Ishikawa (cell line): ENCODE data around the gene FOXN3.

Experiments used
- CEBPB ChIP-seq: IDR thresholded peaks from 2 replicates; pipeline ENCODE4 v1.6.1; 2012
- CREB1 ChIP-seq: IDR thresholded peaks from 2 replicates; pipeline ENCODE4 v1.6.1; 2012; ENCODE audit warnings: low read depth
- EGR1 ChIP-seq: IDR thresholded peaks from 2 replicates; pipeline ENCODE4 v1.6.1; 2012
- EP300 ChIP-seq: IDR thresholded peaks from 2 replicates; pipeline ENCODE4 v1.6.1; 2012; ENCODE audit warnings: borderline replicate concordance
- NFIC ChIP-seq: IDR thresholded peaks from 2 replicates; pipeline ENCODE4 v1.6.1; 2012
- RAD21 ChIP-seq: IDR thresholded peaks from 2 replicates; pipeline ENCODE4 v1.6.1; 2012; ENCODE audit warnings: low read depth
- TAF1 ChIP-seq: IDR thresholded peaks from 2 replicates; pipeline ENCODE4 v1.6.1; 2012; ENCODE audit warnings: low read depth, mild to moderate bottlenecking
- TCF12 ChIP-seq: IDR thresholded peaks from 2 replicates; pipeline ENCODE4 v1.6.1; 2012; ENCODE audit warnings: low read depth
- TEAD4 ChIP-seq: IDR thresholded peaks from 2 replicates; pipeline ENCODE4 v1.6.1; 2012
- YY1 ChIP-seq: IDR thresholded peaks from 2 replicates; pipeline ENCODE4 v1.6.1; 2012; ENCODE audit warnings: low read depth
- TF ChIP-seq, protein P1 (sequence below): IDR thresholded peaks from 2 replicates; pipeline ENCODE4 v1.6.1; 2012; ENCODE audit warnings: low read depth, mild to moderate bottlenecking
- TF ChIP-seq, protein P2 (sequence below): IDR thresholded peaks from 2 replicates; pipeline ENCODE4 v1.6.1; 2012
- TF ChIP-seq, protein P3 (sequence below): IDR thresholded peaks from 2 replicates; pipeline ENCODE4 v1.6.1; 2012

DNA sequence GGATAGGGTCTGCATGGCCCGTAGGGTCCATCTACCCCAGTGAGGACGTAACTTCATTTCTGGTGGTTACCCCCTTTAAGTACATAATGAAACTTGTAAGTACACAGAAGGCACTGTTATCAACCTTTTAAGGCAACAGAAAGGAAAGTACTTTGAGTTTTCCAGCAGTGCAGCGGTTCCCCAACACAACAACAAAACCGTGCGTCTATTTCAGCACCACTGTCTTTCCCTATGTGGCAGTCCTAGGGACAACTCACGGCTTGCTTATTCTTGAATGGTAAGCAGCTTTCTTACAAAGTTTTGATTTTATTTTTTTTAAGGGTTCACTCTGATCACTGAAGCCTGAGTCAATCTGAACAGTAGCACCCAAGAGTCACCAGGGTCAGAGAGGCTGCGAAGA lies 46.3 kb downstream of the FOXN3 start:
- TF ChIP-seq TCF12, result no peak
- no peak for TF ChIP-seq TAF1
- TF ChIP-seq TEAD4, result no peak
- TF ChIP-seq EP300, result no peak
- no peak for TF ChIP-seq YY1
- TF ChIP-seq, protein P1, sequence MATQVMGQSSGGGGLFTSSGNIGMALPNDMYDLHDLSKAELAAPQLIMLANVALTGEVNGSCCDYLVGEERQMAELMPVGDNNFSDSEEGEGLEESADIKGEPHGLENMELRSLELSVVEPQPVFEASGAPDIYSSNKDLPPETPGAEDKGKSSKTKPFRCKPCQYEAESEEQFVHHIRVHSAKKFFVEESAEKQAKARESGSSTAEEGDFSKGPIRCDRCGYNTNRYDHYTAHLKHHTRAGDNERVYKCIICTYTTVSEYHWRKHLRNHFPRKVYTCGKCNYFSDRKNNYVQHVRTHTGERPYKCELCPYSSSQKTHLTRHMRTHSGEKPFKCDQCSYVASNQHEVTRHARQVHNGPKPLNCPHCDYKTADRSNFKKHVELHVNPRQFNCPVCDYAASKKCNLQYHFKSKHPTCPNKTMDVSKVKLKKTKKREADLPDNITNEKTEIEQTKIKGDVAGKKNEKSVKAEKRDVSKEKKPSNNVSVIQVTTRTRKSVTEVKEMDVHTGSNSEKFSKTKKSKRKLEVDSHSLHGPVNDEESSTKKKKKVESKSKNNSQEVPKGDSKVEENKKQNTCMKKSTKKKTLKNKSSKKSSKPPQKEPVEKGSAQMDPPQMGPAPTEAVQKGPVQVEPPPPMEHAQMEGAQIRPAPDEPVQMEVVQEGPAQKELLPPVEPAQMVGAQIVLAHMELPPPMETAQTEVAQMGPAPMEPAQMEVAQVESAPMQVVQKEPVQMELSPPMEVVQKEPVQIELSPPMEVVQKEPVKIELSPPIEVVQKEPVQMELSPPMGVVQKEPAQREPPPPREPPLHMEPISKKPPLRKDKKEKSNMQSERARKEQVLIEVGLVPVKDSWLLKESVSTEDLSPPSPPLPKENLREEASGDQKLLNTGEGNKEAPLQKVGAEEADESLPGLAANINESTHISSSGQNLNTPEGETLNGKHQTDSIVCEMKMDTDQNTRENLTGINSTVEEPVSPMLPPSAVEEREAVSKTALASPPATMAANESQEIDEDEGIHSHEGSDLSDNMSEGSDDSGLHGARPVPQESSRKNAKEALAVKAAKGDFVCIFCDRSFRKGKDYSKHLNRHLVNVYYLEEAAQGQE, result no peak
- TF ChIP-seq, protein P2, sequence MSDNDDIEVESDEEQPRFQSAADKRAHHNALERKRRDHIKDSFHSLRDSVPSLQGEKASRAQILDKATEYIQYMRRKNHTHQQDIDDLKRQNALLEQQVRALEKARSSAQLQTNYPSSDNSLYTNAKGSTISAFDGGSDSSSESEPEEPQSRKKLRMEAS, result no peak
- TF ChIP-seq, protein P3, sequence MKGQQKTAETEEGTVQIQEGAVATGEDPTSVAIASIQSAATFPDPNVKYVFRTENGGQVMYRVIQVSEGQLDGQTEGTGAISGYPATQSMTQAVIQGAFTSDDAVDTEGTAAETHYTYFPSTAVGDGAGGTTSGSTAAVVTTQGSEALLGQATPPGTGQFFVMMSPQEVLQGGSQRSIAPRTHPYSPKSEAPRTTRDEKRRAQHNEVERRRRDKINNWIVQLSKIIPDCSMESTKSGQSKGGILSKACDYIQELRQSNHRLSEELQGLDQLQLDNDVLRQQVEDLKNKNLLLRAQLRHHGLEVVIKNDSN, result no peak
- TF ChIP-seq NFIC, result no peak
- no peak for TF ChIP-seq CREB1
- TF ChIP-seq CEBPB, result no peak
- TF ChIP-seq RAD21, result no peak
- no peak for TF ChIP-seq EGR1
